Parathyroid adenoma (tissue), 2 donors: ENCODE measurements around the gene PLIN1.

ENCODE experiments used
- H2AFZ ChIP-seq: fragments of 300-600 bp; sonication (generic); one replicate; pipeline ENCODE4 v1.7.0; 2017; ENCODE audit warnings: antibody characterized with exemption, mild to moderate bottlenecking
- H3K27ac ChIP-seq: fragments of 300-600 bp; sonication (generic); one replicate; pipeline ENCODE4 v1.7.0; 2017
- H3K27me3 ChIP-seq: fragments of 300-600 bp; sonication (generic); one replicate; pipeline ENCODE4 v1.7.0; 2017; ENCODE audit warnings: low read length; ENCODE audit not compliant: control insufficient read depth, insufficient read depth
- H3K36me3 ChIP-seq: fragments of 300-600 bp; sonication (generic); one replicate; pipeline ENCODE4 v1.7.0; 2017; ENCODE audit warnings: low read length; ENCODE audit not compliant: control insufficient read depth, insufficient read depth
- H3K4me1 ChIP-seq: fragments of 300-600 bp; sonication (generic); one replicate; pipeline ENCODE4 v1.7.0; 2017; ENCODE audit warnings: control low read depth
- H3K4me2 ChIP-seq: fragments of 300-600 bp; sonication (generic); one replicate; pipeline ENCODE4 v1.7.0; 2017; ENCODE audit warnings: low read length
- H3K4me3 ChIP-seq: fragments of 300-600 bp; sonication (generic); one replicate; pipeline ENCODE4 v1.7.0; 2017; ENCODE audit warnings: low read depth, low read length
- H3K79me2 ChIP-seq: fragments of 300-600 bp; sonication (generic); one replicate; pipeline ENCODE4 v1.7.0; 2017; ENCODE audit warnings: control low read depth
- H3K9ac ChIP-seq: fragments of 300-600 bp; sonication (generic); one replicate; pipeline ENCODE4 v1.7.0; 2017; ENCODE audit warnings: mild to moderate bottlenecking
- H3K9me3 ChIP-seq: fragments of 300-600 bp; sonication (generic); one replicate; pipeline ENCODE4 v1.7.0; 2017; ENCODE audit warnings: low read length; ENCODE audit not compliant: control insufficient read depth
- TF ChIP-seq, protein P1 (sequence below): fragments of 300-600 bp; sonication (generic); IDR thresholded peaks from one replicate; pipeline ENCODE4 v1.7.0; 2017; ENCODE audit warnings: antibody characterized with exemption, mild to moderate bottlenecking
- donor health status: primary hyperparathyroidism.

PLIN1 gene

DNA sequence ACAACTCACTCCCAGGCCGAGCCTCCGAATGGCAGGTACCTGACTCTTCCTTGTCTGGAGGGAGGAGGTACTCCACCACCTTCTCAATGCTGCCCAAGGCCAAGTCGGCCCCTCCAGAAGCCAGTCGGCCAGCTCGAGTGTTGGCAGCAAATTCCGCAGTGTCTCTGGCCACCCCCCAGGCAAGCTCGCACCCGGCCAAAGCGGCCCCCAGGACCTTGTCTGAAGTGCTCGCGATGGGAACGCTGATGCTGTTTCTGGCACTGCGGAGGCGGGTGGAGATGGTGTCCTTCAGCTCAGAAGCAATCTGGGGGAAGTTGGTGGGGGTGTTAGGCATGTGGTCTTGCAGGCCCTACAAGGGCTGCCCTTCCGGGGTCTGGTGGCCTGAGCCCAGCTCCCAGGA lies 9.2 kb downstream of the PLIN1 start:
- H3K4me1 ChIP-seq: peaks cover 2% of the 10 kb centered on the region
- no peaks in the 10 kb centered on the region for H3K36me3 ChIP-seq
- H3K27me3 ChIP-seq: no peaks in the 10 kb centered on the region
- no peaks in the 10 kb centered on the region for H3K79me2 ChIP-seq
- no peak overlapping the region for H3K4me2 ChIP-seq
- H3K4me3 ChIP-seq: no peak overlapping the region
- TF ChIP-seq, protein P1, sequence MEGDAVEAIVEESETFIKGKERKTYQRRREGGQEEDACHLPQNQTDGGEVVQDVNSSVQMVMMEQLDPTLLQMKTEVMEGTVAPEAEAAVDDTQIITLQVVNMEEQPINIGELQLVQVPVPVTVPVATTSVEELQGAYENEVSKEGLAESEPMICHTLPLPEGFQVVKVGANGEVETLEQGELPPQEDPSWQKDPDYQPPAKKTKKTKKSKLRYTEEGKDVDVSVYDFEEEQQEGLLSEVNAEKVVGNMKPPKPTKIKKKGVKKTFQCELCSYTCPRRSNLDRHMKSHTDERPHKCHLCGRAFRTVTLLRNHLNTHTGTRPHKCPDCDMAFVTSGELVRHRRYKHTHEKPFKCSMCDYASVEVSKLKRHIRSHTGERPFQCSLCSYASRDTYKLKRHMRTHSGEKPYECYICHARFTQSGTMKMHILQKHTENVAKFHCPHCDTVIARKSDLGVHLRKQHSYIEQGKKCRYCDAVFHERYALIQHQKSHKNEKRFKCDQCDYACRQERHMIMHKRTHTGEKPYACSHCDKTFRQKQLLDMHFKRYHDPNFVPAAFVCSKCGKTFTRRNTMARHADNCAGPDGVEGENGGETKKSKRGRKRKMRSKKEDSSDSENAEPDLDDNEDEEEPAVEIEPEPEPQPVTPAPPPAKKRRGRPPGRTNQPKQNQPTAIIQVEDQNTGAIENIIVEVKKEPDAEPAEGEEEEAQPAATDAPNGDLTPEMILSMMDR: no peak
- H3K9me3 ChIP-seq: no peaks in the 10 kb centered on the region
- H3K27ac ChIP-seq: no peak overlapping the region
- H3K9ac ChIP-seq: no peak overlapping the region
- H2AFZ ChIP-seq: no peak overlapping the region

DNA sequence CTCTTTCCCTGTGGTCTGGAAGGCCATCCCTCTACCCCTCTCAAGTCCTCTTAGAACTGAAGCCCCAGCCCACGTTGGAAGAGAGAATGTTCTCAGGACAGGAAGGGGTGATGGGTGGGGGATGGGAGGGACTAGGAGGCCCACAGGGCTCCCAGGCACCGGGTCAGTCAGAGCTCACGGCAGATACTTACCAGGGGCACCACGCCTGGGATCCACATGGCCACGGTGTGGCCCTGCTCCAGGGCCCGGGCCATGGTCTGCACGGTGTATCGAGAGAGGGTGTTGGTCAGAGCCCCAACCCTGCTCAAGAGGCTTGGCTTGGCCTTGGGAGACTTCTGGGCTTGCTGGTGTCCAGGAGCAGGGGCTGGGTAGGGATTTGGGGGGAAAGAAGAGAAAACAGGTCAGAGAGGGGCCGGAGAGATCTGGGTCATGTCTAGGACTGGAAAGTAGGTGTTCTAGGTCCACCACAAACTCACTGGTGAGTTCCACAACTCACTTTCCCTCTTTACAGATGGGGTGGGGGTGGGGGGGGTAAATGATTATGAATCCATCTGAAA lies 9.8 kb downstream of the PLIN1 start:
- Histone ChIP-seq H3K4me3 (no peak overlapping the region), H2AFZ (no peak overlapping the region), H3K9ac (no peak overlapping the region), H3K4me2 (no peak overlapping the region), H3K9me3 (no peaks in the 10 kb centered on the region), H3K79me2 (no peaks in the 10 kb centered on the region), H3K4me1 (peaks cover 4% of the 10 kb centered on the region), H3K27ac (no peak overlapping the region), H3K36me3 (no peaks in the 10 kb centered on the region), H3K27me3 (no peaks in the 10 kb centered on the region)
- TF ChIP-seq, protein P1: no peak

DNA sequence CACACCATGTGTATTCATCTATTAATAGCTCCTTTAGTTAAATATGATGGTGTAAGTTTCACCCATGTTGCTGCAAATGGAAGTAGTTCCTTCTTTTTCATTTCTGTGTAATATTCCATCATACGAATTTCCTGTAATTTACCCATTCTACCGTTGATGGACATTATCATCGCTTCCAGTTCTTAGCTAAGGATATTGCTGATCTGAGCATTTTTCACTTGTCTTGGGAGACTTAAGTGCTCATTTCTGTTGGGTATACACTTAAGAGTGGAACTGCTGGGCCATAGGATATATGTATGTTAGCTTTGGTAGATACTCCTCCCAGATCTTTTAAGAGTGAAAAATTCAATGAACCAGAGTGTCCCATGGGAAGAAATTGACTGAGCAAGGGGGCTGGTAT lies 11.0 kb downstream of the PLIN1 start:
- peaks cover 4% of the 10 kb centered on the region for H3K4me1 ChIP-seq
- no peak overlapping the region for H3K4me3 ChIP-seq
- no peaks in the 10 kb centered on the region for H3K36me3 ChIP-seq
- H3K27ac ChIP-seq: no peak overlapping the region
- no peaks in the 10 kb centered on the region for H3K9me3 ChIP-seq
- no peaks in the 10 kb centered on the region for H3K27me3 ChIP-seq
- H2AFZ ChIP-seq: no peak overlapping the region
- no peak overlapping the region for H3K9ac ChIP-seq
- H3K4me2 ChIP-seq: no peak overlapping the region
- TF ChIP-seq, protein P1: no peak
- H3K79me2 ChIP-seq: no peaks in the 10 kb centered on the region

DNA sequence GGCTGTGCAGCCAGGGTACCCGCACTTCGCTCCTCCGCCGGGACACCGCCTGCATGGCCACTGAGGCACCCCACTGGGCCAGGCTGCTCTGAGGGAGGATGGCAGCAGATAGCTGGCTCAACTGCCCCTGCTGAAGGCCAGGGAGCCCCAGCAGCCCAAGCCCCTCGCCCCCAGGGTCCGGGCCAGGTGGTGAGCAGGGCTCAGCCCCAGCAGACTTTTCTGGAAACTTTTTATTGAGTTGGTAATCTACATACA lies 11.5 kb downstream of the PLIN1 start:
- TF ChIP-seq, protein P1: no peak
- Histone ChIP-seq H3K4me3 (no peak overlapping the region), H3K36me3 (no peaks in the 10 kb centered on the region), H2AFZ (no peak overlapping the region), H3K4me1 (peaks cover 4% of the 10 kb centered on the region), H3K4me2 (no peak overlapping the region), H3K9ac (no peak overlapping the region), H3K79me2 (no peaks in the 10 kb centered on the region), H3K27ac (no peak overlapping the region), H3K27me3 (no peaks in the 10 kb centered on the region), H3K9me3 (no peaks in the 10 kb centered on the region)

DNA sequence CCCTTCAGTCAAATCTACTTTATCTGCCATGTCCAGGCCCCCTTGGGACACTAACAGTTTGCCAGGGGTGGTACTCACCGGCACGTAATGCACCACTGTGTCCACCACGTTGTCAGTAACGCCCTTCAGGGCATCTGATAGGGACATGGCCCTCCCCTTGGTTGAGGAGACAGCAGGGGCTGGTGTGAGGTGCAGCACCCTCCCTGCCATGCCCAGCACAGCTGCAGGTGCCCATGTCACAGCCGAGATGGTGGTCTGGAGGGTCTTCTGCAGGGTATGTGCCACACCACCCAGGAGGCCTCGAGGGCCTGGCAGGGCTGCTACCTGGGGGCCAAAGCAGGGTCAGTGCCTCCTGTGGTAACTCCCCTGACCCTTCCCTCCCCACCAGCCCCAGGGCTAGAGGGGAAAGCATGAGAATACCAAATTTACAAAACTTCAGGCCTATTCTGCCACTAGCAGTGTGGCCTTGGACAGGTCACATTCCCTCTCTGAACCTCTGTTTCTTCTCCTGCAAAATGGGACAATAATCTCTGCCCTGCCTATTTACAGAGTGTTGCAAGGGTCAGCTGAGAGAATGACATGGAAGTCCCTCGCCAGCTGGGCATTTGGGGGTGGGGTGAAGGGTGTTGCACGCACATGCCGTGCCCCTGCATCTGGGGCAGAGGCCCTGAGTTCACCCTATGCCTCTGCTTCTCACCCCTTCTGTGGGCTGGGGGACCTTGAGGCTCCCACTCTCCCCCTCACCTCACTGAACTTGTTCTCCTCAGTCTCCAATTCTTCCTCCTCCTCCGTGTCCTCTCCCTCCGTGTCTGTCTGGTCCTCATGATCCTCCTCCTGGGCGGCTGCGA lies 12.1 kb downstream of the PLIN1 start:
- TF ChIP-seq, protein P1: no peak
- Histone ChIP-seq H3K4me3 (no peak overlapping the region), H3K36me3 (no peaks in the 10 kb centered on the region), H3K9ac (no peak overlapping the region), H3K9me3 (no peaks in the 10 kb centered on the region), H3K79me2 (no peaks in the 10 kb centered on the region), H3K4me1 (peaks cover 4% of the 10 kb centered on the region), H3K27ac (no peak overlapping the region), H3K4me2 (no peak overlapping the region), H2AFZ (no peak overlapping the region), H3K27me3 (no peaks in the 10 kb centered on the region)
